Occipital lobe (tissue), 2 donors: ENCODE data around the gene RBM43. TPM values are rescaled to one million over a fixed set of nuclear protein-coding genes. Genes with fewer than 3 reads are reported as not detected.
"Not testable (repeated sequence)": the region's sequence is repeated elsewhere in the genome, so short reads cannot be mapped to it uniquely, and the experiment has no call there.

Experiments
- DNase-seq: peaks from one replicate; lab custom pipeline; 2025; lab: John Stamatoyannopoulos, UW
- total RNA-seq: library from RNA; depleted of rRNA; stranded (reverse); fragments of >200 nt; gene quantifications from one replicate; pipeline ENCODE4 v1.2.3, GENCODE V29; 2014

RBM43 gene
- total RNA-seq, 1 donor from 2014 or later = 2.8 TPM

GRCh38 chr2:151269798-151270568 is 8.3 kb upstream of the RBM43 start:
- DNase-seq = no peak

- DNase-seq = no peak
Observed at GRCh38 chr2:151268085-151268484, 6.4 kb upstream of the RBM43 start.

DNA sequence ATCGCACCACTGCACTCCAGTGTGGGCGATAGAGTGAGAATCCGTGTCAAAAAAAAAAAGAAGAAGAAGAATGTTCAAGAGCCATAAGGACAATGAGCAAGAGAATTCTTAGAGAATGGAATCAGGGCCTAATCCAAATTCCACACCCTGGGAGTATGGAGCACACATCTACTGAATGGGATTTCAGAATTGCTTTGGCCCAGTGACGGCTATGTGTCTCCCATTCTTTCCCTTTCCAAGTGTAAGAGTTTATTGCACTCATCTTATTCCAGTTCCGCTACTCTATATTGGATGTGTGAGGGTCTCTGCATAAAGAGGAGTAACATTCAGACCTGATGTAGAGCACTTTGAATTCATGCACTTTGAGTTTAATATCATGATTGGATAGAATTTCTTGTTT is 5.9 kb upstream of the RBM43 start:
- DNase-seq = no peak

DNA sequence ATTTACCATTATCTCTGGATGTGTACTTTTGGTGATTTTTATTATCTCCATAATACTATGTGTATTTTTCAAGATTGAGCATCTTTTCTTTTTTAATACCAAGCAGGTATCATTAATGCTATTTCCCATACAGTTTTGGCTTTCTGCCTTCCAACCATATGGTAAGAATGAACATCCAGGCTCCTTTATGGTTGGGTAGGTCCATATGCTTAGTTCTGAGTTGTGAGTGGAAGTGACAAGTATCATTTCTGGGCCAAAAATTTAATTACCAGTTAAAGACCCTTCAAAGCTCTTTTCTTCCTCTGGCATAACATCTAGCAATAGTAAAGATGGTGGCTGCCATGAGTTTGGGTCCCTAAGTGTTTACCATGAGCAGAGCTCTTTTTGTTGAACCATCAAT is 4.3 kb upstream of the RBM43 start:
- no peak for DNase-seq

- DNase-seq = no peak
Observed at GRCh38 chr2:151264157-151264825, 2.6 kb upstream of the RBM43 start.

DNA sequence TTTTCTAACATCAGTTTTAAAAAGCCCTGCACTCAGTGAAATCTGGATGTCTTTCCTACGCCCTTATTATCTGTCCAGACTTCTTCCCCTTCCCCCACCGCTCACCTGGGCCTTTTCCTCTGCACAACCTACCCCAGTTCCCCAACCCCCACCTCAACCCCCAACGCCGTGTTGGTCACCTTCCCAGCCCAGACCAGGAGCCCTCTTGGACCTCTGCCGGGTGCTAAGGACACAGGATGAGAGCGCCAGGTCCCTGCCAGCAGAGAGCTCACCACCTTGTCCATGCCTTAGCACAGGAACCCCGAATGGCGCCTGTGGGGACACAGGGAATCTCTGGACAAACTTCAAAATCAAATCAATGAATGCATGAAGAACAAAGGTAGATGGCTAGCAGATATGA is 966 bp upstream of the RBM43 start:
- no peak for DNase-seq

DNA sequence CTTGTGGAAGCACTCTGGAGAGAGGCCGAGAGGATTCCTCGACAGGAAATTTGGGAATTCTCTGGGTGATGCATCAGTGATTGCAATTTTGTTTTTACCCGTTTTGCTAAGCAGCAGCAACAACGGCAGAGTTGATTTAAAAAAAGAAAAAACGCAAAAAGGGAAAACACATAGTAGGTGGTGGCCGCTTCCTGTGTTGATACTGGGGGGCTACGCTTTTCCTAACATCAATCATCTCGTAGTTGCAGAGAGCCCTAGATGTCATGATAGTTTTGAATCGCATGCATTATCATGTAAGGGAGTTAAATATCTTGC is 271 bp upstream of the RBM43 start:
- DNase-seq = no peak

DNA sequence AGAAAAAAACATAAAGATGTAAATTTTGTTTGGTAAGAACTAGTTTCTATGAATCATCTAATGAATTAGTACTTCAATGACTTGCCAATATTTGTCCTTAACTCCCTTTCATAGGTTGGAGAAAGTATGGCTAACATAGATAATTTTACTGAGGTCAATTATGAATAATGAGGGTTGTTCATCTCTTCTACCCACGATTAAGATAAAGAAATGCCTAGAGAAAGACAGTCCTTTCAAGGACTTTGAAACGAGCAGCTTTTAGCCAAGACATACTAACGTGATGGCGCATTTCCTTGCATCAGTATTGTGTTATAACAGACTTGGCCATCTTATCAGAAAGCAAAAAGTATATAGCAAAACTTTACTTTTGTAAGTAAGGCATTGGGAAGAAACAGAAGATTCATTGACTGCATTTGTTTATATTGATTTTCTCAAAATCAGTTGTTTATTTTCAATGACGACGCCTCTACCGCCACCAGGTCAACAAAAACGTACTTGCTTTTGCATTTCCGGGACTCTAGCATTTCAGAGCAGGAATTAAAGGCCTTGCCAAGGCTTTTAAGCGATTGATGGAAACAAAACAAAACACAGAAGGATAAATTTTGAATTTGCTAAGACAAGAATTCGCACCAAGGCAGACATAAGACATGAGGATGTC is 961 bp downstream of the RBM43 start:
- no peak for DNase-seq

DNA sequence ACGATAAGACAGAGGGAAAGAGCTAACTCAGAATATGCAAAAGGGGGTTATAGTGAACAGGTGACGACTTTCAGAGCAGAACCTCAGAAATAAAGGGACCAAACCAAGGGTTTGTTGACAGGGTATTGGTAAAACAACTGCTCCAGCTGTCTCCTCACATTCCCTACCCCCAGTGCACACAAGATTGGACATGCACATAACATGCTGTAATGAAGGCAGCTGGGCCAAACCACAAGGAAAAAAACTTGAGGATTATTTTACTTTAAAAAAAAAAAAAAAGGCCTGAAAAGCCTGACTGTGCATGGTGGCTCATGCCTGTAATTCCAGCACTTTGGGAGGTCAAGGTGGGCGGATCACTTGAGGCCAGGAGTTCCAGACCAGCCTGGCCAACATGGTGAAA is 3.5 kb downstream of the RBM43 start:
- no peak for DNase-seq

DNA sequence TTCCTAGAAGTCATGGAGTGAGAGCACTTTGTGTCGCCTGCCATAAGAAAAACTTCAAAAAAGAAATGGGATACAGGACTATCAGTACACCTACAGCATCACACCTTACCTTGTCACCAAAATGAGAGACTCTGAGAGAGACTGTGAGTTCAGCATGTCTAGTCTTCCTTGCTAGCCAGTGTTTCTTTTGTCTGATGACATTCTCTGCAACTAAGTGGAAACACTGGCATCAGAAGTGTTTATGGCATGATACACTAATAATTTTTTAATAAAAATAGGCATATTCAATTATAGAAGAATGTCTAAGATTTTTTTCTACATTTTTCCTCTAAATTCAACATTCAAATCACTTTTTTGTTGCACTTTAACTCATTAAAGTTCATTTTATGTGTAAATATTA is 9.0 kb downstream of the RBM43 start:
- DNase-seq = no peak

DNA sequence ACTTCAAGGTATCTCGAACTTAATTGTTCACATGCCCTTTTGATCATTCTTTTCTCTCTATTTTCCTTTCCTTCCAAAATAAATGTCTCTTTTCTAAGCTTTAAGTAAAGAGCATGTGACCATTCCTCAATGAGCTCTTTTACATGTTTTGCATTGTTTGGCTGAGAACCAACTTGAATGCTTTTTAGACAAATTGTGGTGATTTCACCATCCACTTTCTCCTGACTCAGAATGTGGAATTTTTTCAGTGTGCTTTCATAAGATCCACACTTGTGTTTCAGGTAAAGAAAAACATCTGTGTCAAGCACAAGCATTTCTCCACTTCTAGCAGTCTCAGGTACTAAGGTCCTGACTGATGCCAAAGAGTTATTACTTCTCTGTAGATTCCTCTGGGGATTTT is 10.7 kb downstream of the RBM43 start:
- DNase-seq = no peak

DNA sequence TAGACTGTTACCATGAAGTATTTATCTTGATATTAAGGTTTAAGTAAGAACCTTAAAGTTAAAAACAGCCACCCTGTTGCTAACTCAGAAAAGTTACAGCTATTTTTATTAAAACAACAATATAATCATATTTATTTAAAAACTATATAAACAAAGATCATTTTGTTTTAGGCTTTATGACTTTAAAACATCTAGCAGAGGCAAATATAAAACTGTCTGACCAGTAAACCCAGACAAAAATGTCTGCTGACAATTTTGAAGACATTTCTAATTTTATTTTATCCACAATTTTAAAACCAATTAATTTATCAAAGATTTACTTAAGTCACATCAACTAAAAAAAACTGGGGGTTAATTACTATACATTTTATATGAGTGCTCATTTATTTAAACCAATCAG is 14.2 kb downstream of the RBM43 start:
- no peak for DNase-seq

DNA sequence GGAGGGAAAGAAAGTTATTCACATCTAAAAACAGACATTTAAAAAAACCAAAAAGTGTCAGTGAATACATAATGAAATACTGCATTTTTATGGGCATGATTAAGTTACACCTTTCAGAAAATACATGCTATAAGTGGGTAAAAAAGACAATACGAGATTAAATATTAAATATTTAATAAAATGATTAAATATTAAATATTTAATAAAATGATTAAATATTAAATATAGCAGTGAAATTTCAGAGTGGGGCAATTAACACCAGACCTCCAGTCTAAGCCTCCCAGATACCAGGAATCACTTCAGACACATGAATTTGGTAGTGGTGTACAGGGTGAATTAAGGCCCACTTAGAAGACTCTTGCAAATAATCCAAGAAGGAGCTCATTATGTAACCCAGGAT is 15.5 kb downstream of the RBM43 start:
- DNase-seq = no peak

GRCh38 chr2:151243468-151243867 is 18.2 kb downstream of the RBM43 start:
- no peak for DNase-seq

GRCh38 chr2:151241224-151241623 is 20.4 kb downstream of the RBM43 start:
- no peak for DNase-seq

DNA sequence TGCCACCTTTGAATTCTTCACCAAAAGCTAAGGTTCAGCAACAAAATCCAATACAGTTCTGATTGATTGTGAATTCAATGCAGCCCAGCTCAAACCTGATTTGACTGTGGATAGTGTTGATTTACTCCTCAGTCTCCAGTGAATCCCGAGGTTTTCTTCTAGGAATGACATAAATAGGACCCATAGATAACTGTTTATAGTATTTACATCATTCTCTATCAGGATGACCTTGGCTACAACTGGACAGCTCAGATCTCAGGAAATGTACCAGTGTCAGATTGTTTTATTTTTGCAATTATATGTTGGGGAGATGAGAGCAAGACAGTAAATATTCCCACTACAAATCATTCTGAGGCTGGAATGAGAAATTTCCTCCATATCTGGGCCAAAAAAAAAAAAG is 21.2 kb downstream of the RBM43 start:
- DNase-seq = no peak

DNA sequence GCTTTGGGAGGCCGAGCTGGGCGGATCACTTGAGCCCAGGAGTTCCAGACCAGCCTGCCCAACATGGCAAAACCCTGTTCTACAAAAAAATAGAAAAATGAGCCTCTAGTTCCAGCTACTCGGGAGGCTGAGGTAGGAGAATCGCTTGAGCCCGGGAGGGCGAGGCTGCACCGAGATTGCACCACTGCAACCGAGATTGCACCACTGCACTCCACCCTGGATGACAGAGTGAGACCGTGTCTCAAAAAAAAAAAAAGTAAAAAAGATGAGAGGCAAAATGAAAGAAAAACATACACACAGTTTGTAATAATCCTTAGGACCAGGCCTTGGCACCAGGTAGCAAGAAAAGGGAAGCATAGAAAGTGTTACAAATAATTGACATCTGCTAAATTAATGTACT is 22.0 kb downstream of the RBM43 start:
- DNase-seq = no peak

GRCh38 chr2:151238527-151239487 is 22.9 kb downstream of the RBM43 start:
- DNase-seq = peak; percentile 18

DNA sequence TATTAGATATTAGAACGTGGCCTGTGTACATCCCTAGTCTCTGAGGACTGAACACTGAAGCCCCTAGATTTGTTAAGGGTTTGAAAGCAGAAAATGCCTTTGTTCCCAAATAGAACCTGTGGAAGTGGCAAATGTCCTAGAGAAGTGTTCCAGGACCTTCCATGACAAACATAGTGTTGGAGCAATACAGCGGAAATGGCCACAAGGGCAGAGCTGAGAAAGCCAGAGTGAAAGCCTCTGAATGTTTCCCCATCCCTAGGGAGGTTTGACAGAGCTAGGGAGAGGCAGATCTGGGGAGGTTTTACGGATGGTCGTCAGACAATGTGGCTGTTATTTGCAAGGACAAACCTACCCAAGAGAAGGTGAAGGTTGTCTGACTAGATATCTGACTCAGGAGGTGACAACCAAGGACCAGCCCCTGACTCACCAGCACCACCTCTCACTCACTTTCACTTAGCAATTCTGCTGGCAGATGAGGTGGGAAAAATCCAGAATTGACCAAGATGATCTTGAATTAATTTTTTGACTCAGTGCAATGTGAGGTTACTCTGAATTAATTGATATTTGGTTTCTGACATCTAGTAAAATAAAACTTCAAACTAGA is 24.1 kb downstream of the RBM43 start:
- DNase-seq = no peak

DNA sequence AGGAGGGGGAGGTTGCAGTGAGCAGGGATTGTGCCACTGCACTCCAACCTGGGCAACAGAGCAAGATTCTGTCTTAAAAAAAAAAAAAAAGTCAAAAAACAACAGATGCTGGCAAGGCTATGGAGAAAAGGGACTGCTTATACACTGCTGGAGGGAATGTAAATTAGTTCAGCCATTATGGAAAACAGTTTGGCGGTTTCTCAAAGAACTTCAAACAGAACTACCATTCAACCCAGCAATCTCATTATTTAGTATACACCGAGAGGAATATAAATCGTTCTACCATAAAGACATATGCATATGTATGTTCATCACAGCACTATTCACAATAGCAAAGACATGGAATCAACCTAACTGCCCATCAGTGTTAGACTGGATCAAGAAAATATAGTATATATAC is 27.9 kb downstream of the RBM43 start:
- DNase-seq = not testable (repeated sequence)

- not testable (repeated sequence) for DNase-seq
Observed at GRCh38 chr2:151233288-151233687, 28.4 kb downstream of the RBM43 start.
